OCI-LY7 (cell line): ENCODE measurements around the gene KCNQ1OT1. TPM values are rescaled to one million over a fixed set of nuclear protein-coding genes. Genes with fewer than 3 reads are reported as not detected.

Experiments
- BruUV-seq: library from RNA; stranded (reverse); fragments of 400-500 nt; replicated peaks from 2 replicates; lab custom pipeline; 2021; lab: Mats Ljungman, UMichigan
- CTCF ChIA-PET: fragments of 300-600 bp; sonication (Branson Sonifier 250); formaldehyde crosslinking; loops from one replicate; lab custom pipeline; 2022; ENCODE audit warnings: antibody characterized with exemption; ENCODE audit not compliant: unreplicated experiment; lab: Charles Lee
- POLR2A ChIA-PET: fragments of 300-600 bp; sonication (Branson Sonifier 250); formaldehyde crosslinking; loops from one replicate; lab custom pipeline; 2022; ENCODE audit warnings: antibody characterized with exemption; lab: Charles Lee
- DNase-seq: peaks from one replicate; pipeline ENCODE4 v3.0.0-alpha.2; 2015; ENCODE audit warnings: low spot score
- H2AFZ ChIP-seq: fragments of 200-600 bp; sonication (generic), shearing (Covaris generic); 2 replicates; pipeline ENCODE4 v1.6.1; 2014; ENCODE audit warnings: mild to moderate bottlenecking, antibody characterized with exemption, low read length, moderate library complexity
- H3K27ac ChIP-seq: fragments of 200-600 bp; sonication (generic); 2 replicates; pipeline ENCODE4 v1.5.1; 2014; ENCODE audit warnings: mixed run types, low read depth, mild to moderate bottlenecking, moderate library complexity, low read length, inconsistent platforms; ENCODE audit not compliant: poor library complexity, severe bottlenecking
- H3K36me3 ChIP-seq: fragments of 200-600 bp; sonication (generic); 2 replicates; pipeline ENCODE4 v1.6.1; 2014; ENCODE audit warnings: mild to moderate bottlenecking, antibody characterized with exemption, low read length, moderate library complexity, mixed read lengths; ENCODE audit not compliant: insufficient read depth
- H3K4me1 ChIP-seq: fragments of 200-600 bp; sonication (generic); 2 replicates; pipeline ENCODE4 v1.5.1; 2014; ENCODE audit warnings: mild to moderate bottlenecking, low read length; ENCODE audit not compliant: insufficient read depth, poor library complexity, severe bottlenecking
- H3K4me2 ChIP-seq: fragments of 200-600 bp; sonication (generic); 2 replicates; pipeline ENCODE4 v1.6.1; 2014; ENCODE audit warnings: mild to moderate bottlenecking, low read length
- H3K4me3 ChIP-seq: fragments of 200-600 bp; sonication (generic); 2 replicates; pipeline ENCODE4 v1.5.1; 2014; ENCODE audit warnings: mild to moderate bottlenecking, low read depth, low read length; ENCODE audit not compliant: poor library complexity, severe bottlenecking
- H3K79me2 ChIP-seq: fragments of 200-600 bp; sonication (generic); 2 replicates; pipeline ENCODE4 v1.6.1; 2016; ENCODE audit warnings: low read depth, mild to moderate bottlenecking, low read length, moderate library complexity, mixed read lengths; ENCODE audit not compliant: insufficient read depth
- H3K9me2 ChIP-seq: fragments of 200-600 bp; sonication (generic); 2 replicates; pipeline ENCODE4 v1.6.1; 2016; ENCODE audit warnings: mild to moderate bottlenecking, low read length, mixed read lengths; ENCODE audit not compliant: insufficient read depth
- H3K9me3 ChIP-seq: fragments of 200-600 bp; sonication (generic); 2 replicates; pipeline ENCODE4 v1.6.1; 2014; ENCODE audit warnings: mild to moderate bottlenecking, mixed run types, low read length, mixed read lengths
- H4K20me1 ChIP-seq: fragments of 200-600 bp; sonication (generic); 2 replicates; pipeline ENCODE4 v1.6.1; 2014; ENCODE audit warnings: mild to moderate bottlenecking, antibody characterized with exemption, low read length, moderate library complexity, mixed read lengths; ENCODE audit not compliant: insufficient read depth
- EZH2phosphoT487 ChIP-seq: fragments of 200-600 bp; sonication (generic); IDR thresholded peaks from 2 replicates; pipeline ENCODE4 v1.6.1; 2018; ENCODE audit warnings: low read depth, borderline replicate concordance, mild to moderate bottlenecking, mixed run types, antibody characterized with exemption, low read length, moderate library complexity, mixed read lengths
- intact Hi-C: fragments of 100-400 bp; cut with micrococcal nuclease; formaldehyde crosslinking; loops from one replicate; pipeline ENCODE4 v1.10.0; 2022; ENCODE audit not compliant: unreplicated experiment
- total RNA-seq, 2 experiments: library from RNA; depleted of rRNA in 1 of 2; stranded (reverse); fragments of >200 nt in 1 of 2; shearing (Covaris generic) in 1 of 2; gene quantifications; 2 replicates each; pipeline ENCODE4 v1.2.3, GENCODE V29; 2014 to 2022
- TF ChIP-seq, protein P1 (sequence below): fragments of 200-600 bp; sonication (generic); conservative IDR thresholded peaks from 2 replicates; pipeline ENCODE4 v1.5.1; 2014; ENCODE audit warnings: mild to moderate bottlenecking, antibody characterized with exemption, low read length, moderate library complexity, mixed read lengths

Gene KCNQ1OT1
- total RNA-seq, 2 experiments from 2014 or later: 2.9 to 3.4 TPM

DNA sequence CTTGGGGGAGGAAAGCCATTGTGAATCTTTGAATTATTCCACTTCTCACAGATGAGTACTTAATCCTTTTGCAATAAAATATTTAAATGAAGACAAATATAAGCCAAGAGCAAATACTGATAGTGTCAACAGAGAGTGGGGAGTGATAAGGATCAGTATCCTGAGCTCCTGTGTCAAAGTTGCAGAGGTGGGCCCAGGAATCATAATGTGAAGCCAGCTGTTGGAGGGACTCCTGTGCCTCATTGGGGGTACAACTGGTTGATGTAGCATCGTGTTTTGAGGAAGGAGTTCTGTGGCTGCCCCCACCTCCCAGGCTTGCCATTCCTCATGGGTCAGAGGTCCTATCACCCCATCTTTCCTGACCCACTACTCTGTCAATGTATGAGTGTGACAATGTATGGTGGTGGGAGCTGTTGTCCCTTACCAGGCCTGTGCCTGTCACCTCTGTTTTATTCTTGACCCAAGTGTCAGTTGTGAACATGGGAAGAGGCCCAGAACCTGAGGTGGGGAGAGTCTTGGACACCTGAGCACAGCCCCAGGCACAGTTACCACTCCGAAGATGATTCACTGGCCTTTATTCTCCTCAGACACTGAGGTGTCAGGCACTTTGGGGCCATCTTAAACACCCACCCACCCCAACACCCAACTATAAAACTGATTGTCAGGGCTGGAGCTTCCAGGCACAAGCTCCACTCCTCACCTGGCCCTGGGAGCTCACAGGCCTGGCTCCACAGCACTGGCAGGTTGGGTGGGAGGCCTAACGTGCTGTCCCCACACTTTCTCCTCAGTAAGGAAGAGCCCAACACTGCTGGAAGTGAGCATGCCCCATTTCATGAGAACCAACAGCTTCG, 38.4 kb downstream of the KCNQ1OT1 start:
- TF ChIP-seq, protein P1, sequence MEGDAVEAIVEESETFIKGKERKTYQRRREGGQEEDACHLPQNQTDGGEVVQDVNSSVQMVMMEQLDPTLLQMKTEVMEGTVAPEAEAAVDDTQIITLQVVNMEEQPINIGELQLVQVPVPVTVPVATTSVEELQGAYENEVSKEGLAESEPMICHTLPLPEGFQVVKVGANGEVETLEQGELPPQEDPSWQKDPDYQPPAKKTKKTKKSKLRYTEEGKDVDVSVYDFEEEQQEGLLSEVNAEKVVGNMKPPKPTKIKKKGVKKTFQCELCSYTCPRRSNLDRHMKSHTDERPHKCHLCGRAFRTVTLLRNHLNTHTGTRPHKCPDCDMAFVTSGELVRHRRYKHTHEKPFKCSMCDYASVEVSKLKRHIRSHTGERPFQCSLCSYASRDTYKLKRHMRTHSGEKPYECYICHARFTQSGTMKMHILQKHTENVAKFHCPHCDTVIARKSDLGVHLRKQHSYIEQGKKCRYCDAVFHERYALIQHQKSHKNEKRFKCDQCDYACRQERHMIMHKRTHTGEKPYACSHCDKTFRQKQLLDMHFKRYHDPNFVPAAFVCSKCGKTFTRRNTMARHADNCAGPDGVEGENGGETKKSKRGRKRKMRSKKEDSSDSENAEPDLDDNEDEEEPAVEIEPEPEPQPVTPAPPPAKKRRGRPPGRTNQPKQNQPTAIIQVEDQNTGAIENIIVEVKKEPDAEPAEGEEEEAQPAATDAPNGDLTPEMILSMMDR: no peak
- no peak for TF ChIP-seq EZH2phosphoT487
- Histone ChIP-seq H2AFZ (no peak overlapping the region), H3K4me1 (no peaks in the 10 kb centered on the region), H3K4me2 (no peak overlapping the region), H3K9me2 (no peaks in the 10 kb centered on the region), H4K20me1 (no peaks in the 10 kb centered on the region), H3K27ac (no peak overlapping the region), H3K9me3 (no peaks in the 10 kb centered on the region), H3K36me3 (no peaks in the 10 kb centered on the region), H3K4me3 (no peak overlapping the region), H3K79me2 (no peaks in the 10 kb centered on the region)
- ChIA-PET CTCF (no interaction called here), POLR2A (interaction anchor here (0.6 kb wide), 2 partner anchors 18 to 868 kb away, joined by 3 to 5 read pairs; no protein-coding TSS in a partner anchor)
- no TSS peak for BruUV-seq
- intact Hi-C loops: no loop called here
- DNase-seq: no peak

DNA sequence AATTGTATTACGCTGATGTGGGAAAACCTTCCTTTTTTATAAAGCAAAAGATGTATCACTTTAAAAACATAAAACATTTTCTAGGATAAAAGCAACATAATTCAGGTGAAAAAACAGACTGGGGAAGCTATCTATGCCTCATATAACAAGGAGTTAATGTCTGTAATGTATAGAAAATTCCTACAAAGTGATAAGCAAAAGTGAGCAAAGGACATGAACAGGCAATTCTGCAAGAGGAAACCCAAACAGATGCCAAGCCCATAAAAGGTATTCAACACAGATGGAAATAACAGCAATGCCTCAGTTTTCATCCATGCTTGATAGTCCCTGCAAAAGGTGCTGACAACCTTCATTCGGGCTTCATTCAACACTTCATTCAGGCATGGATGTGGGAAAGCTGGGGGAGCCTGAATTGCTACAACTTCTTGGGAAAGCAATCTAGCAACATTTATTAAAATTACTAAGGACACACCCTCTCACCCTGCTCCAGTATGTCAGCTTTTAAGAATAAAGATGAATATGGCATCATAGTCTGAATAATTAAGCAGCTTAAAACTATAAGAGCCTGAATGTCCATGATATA, 39.3 kb downstream of the KCNQ1OT1 start:
- Histone ChIP-seq H3K36me3 (no peaks in the 10 kb centered on the region), H3K79me2 (no peaks in the 10 kb centered on the region), H3K4me2 (no peak overlapping the region), H2AFZ (no peak overlapping the region), H3K4me3 (no peak overlapping the region), H3K9me2 (no peaks in the 10 kb centered on the region), H3K9me3 (no peaks in the 10 kb centered on the region), H3K4me1 (no peaks in the 10 kb centered on the region), H4K20me1 (no peaks in the 10 kb centered on the region), H3K27ac (no peak overlapping the region)
- BruUV-seq: no TSS peak
- no peak for TF ChIP-seq EZH2phosphoT487
- TF ChIP-seq, protein P1: no peak
- no peak for DNase-seq
- intact Hi-C loops: no loop called here
- ChIA-PET CTCF (no interaction called here), POLR2A (no interaction called here)
